Activated CD8-positive, alpha-beta memory T cell treated with anti-CD3 and anti-CD28 coated beads, Interleukin-2, amount 50 U/mL, for 4 hours (primary cell): ENCODE results near the gene COL19A1.

Source experiments
- DNase-seq: peaks from one replicate; pipeline ENCODE4 v3.0.0-alpha.2; 2020

Gene COL19A1

DNA sequence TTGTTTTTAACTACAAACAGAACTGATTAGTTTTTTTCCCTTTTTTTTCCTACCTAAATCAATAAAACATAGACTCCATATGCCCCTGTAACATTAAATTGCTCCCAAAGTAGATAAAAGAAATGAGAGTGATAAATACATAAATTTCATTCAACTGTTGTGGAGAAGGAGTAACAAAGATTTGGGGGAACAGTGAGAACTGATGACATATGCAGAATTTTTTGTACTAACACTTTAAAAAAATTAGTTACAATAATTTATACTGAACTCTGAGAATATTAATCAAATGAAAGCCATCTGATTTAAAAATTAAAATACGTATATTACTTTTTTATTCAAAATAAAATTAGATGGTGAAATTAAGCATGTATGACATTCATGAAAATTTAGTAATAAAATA, 195.7 kb downstream of the COL19A1 start:
- DNase-seq: no peak

DNA sequence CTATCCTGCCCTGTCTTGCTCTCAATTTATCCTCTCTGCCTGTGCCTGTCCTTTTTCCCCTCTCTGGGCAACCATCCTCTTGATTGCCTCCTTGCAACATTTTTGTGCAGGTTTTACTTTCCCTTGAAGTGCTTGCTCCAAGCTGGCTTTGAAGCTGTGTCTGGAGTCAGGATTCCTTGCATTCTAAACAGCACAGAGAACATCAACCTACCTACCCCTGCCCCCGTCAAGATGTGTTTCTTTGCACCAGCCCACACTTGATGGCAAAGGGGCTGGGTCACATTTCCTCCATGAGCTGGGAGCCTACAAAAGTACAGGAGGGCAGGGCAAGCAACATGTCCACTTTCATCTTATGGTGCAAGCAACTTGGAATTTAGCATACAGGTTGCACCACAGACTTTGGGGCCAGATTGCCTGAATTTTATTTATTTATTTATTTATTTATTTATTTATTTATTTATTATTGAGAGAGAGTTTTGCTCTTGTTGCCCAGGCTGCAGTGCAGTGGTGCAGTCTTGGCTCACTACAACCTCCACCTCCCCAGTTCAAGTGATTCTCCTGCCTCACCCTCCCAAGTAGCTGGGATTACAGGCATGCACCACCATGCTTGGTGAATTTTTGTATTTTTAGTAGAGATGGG, 206.3 kb downstream of the COL19A1 start:
- DNase-seq: no peak

DNA sequence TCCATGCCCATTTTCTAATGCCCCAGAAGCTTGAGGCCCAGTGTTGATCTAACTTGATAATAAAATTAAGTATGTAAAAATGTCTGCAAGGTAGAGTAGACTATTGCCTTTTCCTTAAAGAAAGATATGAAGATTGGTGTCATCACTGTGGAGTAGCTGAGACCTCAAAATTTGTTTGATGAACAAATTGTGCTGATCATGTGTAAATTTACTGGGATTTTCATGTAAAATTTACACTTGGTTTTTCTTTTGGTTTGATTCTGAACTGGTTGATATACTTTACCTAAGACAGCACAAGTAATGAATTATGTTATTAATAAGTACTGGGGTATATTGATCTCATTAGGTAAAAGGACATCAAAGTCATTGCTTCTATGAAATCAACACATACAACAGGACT, 207.3 kb downstream of the COL19A1 start:
- no peak for DNase-seq

DNA sequence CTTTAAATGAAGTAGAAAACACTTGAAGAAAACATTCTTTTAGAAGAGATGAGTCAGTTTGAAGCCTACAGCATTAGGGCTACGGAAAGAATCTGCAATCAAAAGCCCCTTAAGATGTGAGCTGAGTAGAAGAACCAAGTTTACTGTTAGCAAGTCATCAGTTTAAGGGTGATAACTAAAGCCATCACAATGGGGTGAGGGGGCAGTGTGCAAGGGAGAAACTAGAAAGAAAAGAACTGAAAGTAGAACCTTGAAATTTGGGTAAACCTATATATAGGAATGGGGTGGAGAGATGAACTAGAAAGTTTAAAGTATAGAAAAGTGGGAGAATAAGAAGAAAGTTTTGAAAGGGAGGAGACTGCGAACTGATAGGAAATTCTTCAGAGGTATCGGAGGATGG, 212.9 kb downstream of the COL19A1 start:
- DNase-seq: no peak

DNA sequence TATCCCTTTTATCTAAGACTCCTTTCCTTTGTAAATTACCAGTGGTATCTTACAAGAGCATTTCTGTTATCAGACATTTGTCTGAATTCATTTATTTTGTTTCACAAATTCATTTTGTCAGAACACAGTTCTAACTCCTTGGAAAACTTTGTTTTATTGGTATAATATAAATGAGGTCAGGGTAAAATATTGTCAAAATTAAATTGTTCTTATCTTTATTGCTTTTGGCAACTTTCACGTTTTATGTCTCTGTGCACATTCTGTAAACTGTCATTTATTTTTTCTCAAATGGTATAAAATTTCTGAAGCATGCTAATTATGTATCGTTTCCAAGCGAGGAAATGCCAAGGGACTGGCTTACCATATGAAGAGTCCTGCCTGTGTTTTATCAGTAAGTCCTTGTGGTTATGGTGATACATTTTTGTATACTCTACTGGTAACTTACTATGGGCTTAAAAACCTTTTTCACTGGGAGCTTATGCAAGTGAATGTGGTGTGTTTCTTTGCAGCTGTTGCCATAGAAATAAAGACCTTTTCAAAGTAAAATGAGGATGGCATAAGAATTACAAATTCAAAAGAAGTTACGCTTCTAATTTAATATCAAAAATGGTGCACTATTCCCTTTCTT, 214.2 kb downstream of the COL19A1 start:
- DNase-seq: no peak

DNA sequence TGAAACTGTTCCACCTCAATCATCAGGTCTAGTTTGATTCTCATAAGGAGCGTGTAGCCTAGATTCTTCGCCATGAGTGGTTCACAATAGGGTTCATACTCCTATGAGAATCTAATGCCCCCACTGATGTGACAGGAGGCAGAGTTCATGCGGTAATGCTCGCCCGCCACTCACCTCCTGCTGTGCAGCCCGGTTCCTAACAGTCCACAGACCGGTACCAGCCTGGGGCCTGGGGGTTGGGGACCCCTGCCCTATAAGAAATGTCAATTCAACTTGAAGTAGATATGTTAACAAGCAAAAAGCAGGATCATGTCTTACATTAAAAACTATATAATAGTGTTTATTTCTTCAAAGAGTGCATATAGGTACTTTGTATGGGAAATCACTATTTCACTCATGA, 216.5 kb downstream of the COL19A1 start:
- DNase-seq: no peak

DNA sequence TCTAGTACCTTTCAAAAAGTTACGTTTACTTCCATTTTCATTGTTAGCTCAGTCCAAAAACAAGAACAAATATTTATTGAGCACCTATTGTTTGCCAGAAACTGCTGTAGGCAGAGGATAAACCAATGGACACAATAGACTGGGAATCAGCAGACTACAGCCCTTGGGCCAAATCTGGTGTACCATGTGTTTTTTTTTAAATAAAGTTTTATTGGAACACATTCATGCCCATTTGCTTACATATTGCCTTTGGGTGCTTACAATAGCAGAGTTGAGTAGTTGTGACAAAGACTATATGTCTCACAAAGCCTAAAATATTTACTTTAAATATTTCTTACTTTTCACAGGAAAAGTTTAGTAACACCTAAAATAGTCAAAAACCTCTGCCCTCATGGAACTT, 220.4 kb downstream of the COL19A1 start:
- no peak for DNase-seq

DNA sequence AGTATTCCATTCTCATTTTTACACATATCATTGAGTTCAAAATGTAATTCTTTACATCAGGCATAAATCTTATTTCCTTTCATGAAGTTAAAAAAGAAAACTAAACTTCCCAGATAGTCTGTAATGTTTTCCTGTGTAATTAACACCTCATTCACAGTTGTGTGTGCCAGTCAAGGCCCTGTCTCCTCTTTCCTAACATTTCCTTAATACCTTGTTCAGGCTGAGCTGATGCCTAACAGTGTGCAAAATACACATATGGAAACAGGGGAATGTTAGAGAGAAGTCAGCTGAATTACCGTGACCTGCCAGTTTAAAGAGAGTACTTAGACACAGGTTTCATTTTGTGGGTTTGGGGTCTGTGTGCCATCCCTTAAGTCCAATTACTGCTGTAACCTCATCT, 227.8 kb downstream of the COL19A1 start:
- no peak for DNase-seq

DNA sequence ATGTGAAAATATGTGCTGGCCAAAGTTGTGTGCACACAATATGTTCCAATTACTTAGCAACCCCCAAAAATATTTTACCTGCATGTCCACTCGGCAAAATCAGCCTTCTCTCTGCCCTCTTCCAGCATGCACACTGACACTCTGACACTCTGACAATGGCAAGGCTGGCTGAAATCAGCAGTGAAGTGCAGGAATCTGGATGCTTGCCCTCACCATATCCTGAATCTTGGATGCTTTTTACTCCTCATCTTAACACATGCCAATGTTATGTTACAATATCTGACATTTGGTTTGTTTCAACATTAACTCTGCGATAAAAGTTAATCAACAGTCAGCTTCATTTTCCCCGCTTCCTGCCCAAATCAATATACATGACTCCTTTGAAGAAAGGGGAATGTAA, 233.4 kb downstream of the COL19A1 start:
- no peak for DNase-seq

DNA sequence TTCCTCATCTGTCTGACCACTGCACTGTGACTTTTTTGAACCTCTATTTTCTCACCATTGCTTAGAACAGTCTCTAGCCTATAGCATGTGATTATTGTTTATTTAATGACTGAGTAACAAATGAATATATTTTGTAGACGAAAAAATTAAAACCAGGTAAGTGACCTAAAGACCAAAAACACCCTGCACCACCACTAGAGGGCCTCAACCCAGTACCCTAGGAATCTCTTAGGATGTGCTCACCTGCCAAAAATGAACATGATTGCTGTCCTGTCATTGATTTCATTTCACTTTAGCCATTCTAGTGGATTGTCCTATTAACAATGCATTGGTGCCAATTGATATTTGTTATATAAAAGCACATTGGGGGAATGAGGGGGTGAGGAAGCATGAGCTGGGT, 237.4 kb downstream of the COL19A1 start:
- DNase-seq: no peak

DNA sequence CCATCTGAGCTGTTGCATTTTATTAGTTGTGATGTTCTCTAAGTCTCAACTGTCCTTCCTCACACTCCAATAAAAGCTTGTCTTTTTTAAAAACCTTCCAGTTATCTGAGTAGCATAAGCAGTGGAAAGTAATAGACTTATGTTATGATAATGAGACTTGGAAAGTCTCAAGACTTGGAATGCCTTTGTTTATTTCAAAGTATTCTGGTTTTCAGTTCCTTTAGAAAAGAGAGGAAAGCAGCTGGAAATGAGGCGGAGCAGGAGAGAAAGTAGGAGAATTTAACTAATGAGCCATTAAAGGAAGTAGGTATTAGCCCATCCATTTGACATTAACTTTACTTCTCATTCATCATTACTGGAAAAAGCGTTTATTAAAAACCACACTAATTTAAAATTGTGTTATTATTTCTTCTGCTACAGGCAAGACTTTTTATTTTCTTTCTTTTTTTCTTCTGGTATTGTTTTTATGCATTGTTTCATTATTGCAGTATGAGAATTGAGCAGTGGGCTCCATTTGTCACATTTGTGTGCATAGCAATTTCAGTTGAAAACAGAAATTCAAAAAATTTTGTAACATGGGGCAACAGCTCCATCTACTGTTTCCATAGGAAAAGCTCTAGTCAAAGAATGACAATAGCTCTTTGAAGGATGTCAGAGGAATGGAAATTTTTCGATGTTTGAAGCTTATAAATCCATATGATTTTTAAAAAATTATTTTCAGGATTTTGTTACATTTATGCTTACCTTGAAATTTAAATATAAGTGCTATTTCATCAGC, 241.7 kb downstream of the COL19A1 start:
- no peak for DNase-seq

DNA sequence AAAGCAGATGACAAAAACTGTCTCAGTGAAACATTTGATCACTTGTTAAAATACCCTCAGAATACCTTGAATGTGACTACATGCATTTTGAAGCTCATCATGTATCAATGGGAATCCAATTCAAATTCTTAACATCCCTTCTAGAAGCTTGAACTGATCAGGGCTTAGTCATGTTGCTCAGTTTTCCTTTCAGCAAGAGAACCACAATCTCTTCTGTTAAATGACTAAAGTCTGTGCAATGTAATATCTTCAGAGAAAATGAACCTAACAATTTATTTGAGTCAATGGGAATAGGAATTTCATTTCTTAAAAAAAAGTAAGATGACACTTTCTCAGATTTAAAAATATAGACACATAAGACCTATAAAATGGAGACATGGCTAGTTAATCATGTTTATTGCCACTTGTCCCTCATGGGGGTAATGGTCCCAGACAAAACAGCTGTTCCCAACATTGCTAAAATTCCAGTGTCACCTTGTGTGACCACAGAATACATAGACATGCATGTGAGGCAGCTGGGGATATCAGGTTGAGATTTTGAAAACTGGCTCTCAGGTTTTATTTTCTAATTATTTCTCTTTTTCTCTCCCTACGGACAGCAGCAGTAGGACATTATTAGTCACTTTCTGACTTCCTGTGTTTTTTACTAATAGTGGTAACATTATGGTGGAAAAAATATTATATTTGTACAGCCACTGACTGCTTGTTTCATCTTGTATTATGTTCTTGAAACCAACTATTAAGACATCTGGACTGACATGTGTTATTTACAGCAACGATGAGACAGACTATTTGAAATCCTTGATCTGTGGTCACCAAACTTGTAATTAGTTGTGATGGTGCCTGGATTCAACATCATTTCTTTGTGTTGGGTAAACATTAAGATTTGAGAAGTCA, 244.0 kb downstream of the COL19A1 start:
- DNase-seq: no peak

DNA sequence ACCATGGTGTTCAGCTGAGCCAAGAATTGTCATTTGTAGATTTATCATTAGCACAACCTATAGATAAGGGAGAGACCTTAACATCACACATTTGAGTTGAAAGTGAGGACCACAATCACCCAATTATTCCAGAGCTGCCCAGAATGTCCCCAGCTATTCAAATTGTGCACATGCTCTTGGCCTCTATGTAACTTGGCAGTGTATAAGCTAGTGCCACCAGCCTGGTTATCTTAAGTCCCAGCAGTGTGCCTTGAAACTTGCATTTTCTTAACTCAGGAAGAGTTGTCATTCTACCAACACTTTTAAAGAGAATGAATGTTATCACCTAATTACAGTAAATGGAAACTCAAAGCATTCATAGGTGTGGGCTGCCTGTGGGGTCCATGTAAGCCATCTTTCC, 245.4 kb downstream of the COL19A1 start:
- no peak for DNase-seq

DNA sequence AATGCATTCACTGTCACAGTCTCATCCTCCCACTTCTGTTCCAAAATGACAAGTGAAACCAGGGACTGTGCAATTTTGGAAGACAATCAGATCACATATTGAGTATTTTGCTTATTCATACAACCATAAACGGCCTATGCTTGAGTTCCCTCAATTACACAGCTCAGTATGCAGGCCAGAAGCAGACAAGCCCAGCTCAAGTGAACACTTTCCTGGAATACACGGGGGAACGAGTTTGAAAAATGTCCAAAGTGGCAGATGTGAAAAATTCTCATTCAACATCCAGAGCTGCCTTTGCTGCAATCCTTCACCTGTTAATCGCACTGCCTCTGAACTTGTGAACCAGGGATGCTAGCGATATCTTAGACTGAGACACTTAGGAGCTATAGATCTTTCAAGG, 246.4 kb downstream of the COL19A1 start:
- DNase-seq: no peak

DNA sequence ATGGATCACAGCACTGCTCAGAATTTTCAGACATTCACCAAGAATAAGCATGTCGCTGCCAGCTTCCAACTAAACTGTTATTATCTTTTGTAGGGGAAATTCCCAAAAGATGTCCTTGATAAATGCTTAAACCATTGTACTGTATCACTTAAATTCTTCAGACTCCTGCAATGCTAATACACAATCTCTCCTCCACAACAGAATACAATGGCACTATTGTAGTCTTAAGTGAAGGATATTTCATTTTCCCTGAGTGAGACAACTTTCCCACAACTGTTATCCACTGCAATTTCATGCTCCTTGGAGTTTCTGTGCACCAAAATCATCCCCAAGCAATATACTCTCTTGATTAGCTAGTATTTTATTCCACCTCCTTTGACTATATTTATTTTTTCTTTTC, 246.8 kb downstream of the COL19A1 start:
- DNase-seq: no peak

DNA sequence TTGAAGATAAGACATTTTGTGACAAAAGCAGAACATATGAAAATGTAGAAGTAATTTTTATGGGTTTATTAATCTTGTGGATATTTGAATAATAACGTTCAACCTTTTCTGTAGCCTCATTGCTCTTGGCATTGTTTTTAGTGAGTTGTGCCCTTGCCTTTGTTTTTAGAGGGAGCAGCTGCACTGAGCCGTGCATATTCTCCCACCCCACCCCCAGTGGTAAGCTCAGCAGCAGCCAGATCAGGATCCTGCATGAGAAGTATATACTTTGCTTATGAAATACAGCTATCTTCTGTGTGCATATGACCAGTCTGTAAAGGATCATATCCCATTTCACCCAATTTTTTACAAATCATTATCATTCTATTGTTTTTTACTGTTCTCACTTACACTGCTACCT, 252.3 kb downstream of the COL19A1 start:
- no peak for DNase-seq

DNA sequence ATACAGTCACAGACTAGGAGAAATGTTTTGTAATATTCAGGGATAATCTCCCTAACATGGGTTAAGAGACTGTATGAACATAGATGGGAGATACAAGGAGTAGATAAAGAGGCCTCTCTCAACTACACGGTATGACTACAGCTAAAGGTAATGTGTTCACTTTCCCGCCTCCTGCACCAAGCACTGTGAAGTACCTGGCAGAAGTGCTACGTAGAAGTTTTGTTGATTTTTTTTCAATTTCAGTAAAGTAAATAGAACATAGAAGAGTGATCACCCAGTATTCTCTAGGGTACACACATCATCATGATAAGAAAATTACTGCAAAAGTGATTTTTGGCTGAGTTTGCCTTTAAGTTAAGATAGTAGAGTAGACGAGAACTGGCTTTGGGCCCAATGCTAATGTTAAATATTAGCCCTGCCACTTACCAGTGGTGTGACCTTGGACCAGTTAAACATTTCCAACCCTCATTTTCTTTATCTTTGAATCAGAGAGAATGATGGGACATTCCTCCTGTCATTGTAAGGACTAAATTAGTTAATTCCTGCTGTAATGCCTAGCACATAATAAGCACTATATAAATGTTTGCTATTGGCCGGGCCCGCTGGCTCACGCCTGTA, 253.0 kb downstream of the COL19A1 start:
- no peak for DNase-seq

DNA sequence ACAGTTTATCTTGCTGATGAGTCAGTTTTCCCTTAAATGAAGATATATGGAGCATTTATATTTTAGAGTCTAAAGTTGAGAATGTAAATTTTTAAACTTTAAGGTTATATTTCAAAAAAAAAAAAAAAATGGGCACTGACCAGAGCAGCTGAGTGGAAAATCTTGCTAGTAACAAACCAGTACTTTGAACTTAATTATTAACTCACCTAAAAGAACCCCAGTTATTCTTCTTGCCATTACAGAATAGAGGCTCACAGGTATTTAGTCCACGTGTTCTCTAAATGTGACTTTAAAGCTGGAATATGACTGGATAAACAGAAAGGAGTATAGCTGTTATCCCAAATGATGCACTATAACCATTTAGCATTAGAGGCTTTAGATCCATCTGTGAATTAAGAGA, 258.1 kb downstream of the COL19A1 start:
- DNase-seq: no peak

DNA sequence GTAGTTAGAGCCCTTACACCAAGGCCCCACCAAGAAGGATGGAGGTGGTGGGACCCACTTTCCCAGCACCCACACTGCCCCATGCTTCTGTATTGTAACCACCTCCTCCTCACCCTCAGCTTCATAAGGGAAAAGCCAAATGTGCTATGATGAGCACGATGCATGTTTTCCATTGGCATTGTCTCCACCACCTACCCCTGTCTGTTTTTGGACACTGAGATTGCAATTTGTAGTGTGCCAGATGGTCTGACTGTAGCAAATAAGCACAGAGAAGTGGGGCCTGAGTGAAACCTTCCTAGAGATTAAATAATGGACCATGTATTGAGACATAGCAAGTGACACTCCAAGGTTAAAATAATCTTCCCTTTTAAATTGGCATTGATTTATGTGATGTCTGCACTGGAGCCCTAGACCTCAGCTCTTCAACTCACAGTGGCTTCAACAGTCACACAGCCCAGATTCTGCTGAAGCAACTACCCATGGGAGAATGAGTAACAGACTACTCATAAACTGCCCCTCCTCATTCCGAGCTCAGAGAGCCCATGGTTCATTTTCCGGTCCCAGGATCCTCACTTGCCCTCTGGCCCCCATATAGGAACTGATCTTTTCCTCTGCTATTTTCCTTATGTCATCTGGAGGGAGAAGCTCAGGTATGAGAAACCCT, 258.7 kb downstream of the COL19A1 start:
- DNase-seq: no peak

DNA sequence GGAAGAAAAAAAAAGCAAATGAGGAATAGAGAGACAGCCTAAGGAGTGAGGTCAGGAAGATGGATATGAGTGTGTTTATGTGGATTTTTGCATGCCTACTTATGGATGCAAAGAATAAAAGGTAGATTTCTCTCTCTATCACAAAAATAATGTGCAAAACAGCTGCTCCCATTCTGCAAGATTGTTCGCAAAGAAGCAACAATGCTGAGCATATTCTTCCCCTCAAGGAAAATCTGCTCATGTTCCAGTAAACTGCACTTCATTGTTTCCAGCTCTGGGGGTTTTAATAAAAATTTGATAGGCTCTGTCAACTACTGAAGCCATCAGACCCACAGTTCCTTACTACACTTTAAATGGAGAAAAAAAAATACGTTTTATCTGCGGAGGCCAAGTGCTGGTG, 259.2 kb downstream of the COL19A1 start:
- DNase-seq: no peak

DNA sequence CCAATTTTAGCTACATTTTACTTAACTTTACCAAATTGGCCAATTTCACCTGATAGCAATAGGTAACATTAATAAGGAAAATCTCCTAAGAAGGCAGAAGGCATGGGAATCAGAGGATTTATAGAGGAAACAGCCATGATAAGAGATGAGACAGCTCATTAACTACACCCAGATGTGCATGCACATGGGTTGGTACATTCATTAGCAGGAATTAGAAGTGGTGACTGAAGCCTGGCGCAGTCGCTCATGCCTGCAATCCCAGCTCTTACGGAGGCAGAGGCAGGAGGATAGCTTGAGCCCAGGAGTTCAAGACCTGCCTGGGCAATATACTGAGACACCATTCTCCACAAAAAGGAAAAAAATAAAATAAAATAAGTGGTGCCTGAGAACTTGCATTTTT, 263.0 kb downstream of the COL19A1 start:
- no peak for DNase-seq

DNA sequence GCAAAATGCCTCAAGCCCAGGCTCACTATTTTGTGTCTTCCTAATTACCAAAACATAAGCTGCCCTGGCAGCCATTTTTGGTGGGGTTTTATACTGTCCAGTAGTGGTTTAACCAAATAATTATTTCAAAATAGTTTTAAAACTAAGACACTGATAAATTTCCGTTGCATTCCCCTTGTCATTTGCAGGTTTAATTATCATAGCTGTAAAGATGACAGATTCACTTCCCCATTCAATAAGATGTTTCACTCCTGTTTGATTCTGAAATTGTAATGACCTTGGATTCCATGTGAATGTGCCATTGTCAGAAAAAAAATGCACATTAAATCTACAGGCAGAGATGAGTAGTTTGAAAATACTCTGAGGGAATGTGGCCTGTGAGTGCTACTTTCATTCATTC, 264.5 kb downstream of the COL19A1 start:
- DNase-seq: no peak
